Osteoblast (primary cell): ENCODE data around the gene HOXB9. TPM values are rescaled to one million over a fixed set of nuclear protein-coding genes. Genes with fewer than 3 reads are reported as not detected.

Source experiments
- DNase-seq: peaks from one replicate; pipeline ENCODE4 v3.0.0; 2011; ENCODE audit warnings: low spot score, mixed read lengths; ENCODE audit not compliant: insufficient read length; ENCODE audit errors: missing footprints
- H2AFZ ChIP-seq: 2 replicates; pipeline ENCODE4 v1.6.0; 2011; ENCODE audit warnings: mild to moderate bottlenecking, low read length
- H3K27ac ChIP-seq: 2 replicates; pipeline ENCODE4 v1.5.1; 2011; ENCODE audit warnings: mild to moderate bottlenecking, low read depth, low read length, moderate library complexity
- H3K27me3 ChIP-seq: 2 replicates; pipeline ENCODE4 v1.6.0; 2012; ENCODE audit warnings: mild to moderate bottlenecking, control low read depth, inconsistent platforms, low read length, moderate library complexity; ENCODE audit not compliant: insufficient read depth
- H3K36me3 ChIP-seq: 2 replicates; pipeline ENCODE4 v1.5.1; 2011; ENCODE audit warnings: mild to moderate bottlenecking, low read length, control low read depth, moderate library complexity; ENCODE audit not compliant: insufficient read depth
- H3K4me1 ChIP-seq: 2 replicates; pipeline ENCODE4 v1.5.1; 2011; ENCODE audit warnings: mild to moderate bottlenecking, low read length, control low read depth, moderate library complexity; ENCODE audit not compliant: insufficient read depth
- H3K4me2 ChIP-seq: 2 replicates; pipeline ENCODE4 v1.6.0; 2011; ENCODE audit warnings: mild to moderate bottlenecking, low read length; ENCODE audit not compliant: insufficient read depth
- H3K4me3 ChIP-seq: fragments of 200-600 bp; sonication (generic); 3 replicates; pipeline ENCODE4 v1.5.1; 2012; ENCODE audit warnings: mild to moderate bottlenecking, low read length, inconsistent platforms; ENCODE audit not compliant: insufficient read depth
- H3K79me2 ChIP-seq: 2 replicates; pipeline ENCODE4 v1.6.0; 2012; ENCODE audit warnings: mild to moderate bottlenecking, low read length, control low read depth, inconsistent platforms; ENCODE audit not compliant: insufficient read depth
- H3K9me3 ChIP-seq: 2 replicates; pipeline ENCODE4 v1.5.1; 2011; ENCODE audit warnings: low read depth, low read length, control low read depth
- H4K20me1 ChIP-seq: 2 replicates; pipeline ENCODE4 v1.6.0; 2012; ENCODE audit warnings: mild to moderate bottlenecking, low read length, control low read depth; ENCODE audit not compliant: insufficient read depth
- total RNA-seq: library from RNA; depleted of rRNA; stranded (reverse); fragments of >200 nt; gene quantifications from 2 replicates; pipeline ENCODE4 v1.2.3, GENCODE V29; 2012
- TF ChIP-seq, protein P1 (sequence below): IDR thresholded peaks from 2 replicates; pipeline ENCODE4 v1.5.1; 2011; ENCODE audit warnings: mild to moderate bottlenecking, low read depth, low read length, moderate library complexity; ENCODE audit errors: extremely low read depth

HOXB9 gene
- total RNA-seq, 1 donor = not detected

DNA sequence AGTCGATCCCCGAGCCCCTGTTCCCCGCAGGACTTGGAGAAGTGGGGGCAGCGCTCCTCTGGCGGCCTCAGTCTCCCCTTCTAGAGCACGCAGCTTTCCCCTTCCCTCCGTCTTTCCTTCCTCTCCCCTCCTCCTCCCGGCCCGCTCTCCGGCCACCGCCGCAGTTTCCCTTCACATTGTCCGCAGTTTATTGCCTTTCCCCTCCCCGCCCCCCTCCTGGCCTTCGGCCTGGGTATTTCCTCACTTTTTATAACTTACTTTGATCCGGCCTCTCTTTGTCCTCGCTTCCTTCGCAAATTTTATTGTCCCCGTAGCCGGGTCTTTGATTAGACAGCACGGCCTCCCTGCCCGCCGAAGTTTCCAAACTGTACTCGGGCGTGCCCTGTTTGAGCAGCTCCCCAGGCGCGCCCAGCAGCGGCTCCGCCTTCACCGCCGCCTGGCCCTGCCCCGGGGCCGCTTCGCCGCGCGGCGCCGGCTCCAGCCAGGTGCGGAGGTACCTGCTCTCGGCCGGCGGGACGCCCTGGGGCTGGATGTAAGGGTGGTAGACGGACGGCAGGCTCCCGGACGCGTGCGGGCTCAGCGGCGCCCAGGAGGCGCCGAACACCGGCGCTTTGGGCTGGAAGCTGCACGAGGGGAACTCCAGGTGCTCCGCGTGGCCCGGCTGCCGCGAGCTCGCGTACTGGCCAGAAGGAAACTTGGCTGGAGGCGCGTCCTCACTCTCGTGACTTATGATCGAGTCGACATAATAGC, 488 bp downstream of the HOXB9 start:
- Histone ChIP-seq H4K20me1 (no peaks in the 10 kb centered on the region), H3K36me3 (no peaks in the 10 kb centered on the region), H3K79me2 (no peaks in the 10 kb centered on the region), H3K4me3 (no peak overlapping the region), H3K27me3 (peaks cover 98% of the 10 kb centered on the region), H3K4me1 (no peaks in the 10 kb centered on the region), H3K27ac (no peak overlapping the region), H3K9me3 (no peaks in the 10 kb centered on the region), H3K4me2 (peak overlapping the region; percentile 13), H2AFZ (no peak overlapping the region)
- no peak for DNase-seq
- TF ChIP-seq, protein P1, sequence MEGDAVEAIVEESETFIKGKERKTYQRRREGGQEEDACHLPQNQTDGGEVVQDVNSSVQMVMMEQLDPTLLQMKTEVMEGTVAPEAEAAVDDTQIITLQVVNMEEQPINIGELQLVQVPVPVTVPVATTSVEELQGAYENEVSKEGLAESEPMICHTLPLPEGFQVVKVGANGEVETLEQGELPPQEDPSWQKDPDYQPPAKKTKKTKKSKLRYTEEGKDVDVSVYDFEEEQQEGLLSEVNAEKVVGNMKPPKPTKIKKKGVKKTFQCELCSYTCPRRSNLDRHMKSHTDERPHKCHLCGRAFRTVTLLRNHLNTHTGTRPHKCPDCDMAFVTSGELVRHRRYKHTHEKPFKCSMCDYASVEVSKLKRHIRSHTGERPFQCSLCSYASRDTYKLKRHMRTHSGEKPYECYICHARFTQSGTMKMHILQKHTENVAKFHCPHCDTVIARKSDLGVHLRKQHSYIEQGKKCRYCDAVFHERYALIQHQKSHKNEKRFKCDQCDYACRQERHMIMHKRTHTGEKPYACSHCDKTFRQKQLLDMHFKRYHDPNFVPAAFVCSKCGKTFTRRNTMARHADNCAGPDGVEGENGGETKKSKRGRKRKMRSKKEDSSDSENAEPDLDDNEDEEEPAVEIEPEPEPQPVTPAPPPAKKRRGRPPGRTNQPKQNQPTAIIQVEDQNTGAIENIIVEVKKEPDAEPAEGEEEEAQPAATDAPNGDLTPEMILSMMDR = no peak

DNA sequence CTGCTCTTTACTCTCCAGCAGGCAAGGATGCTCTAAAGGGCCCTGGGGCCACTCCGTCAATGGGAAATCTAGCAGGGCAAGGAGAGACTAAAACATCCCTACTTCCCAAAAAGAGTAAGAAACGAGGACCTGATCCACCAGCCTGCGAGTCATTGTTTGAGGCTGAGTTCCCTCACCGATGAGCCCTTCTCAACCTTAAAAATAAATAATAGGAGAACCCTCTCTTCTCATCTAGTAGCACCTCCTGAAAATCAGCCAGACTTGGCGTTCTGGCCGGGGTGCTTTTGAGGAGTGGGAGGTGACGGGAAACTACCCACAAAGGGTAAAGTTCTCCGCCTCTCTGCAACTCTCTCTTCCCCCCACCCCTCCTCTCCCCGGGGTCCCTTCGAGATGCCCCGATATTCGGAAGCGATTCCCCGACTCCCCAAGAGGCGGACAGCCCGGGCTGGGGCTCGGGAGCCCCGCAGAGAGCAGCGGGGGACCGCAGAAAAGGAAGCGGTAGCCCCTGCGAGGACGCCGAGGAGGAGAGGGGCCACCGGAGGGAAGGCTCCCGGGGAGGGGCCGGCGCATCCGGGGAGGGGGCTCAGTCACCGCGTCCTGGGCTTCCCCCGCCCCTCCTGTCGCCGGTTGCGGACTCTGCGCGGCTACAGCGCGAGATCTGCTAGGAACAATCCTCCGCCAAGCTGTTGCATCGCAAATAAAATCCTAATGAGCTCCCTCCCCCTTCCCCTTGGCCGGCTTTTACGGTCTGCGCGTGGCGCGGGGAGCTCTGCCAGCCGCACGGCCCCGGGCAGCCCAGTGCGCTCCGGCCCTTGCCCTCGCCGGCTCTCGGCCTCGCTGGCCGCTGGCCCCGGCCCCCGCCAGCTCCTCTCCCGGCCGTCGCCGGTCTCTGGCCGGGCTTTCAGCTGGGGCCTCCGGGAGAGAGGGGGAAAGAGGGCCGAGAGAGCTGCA, 1.3 kb downstream of the HOXB9 start:
- Histone ChIP-seq H3K9me3 (no peaks in the 10 kb centered on the region), H3K79me2 (no peaks in the 10 kb centered on the region), H3K27me3 (peaks cover 98% of the 10 kb centered on the region), H4K20me1 (peaks cover 7% of the 10 kb centered on the region), H2AFZ (no peak overlapping the region), H3K4me3 (no peak overlapping the region), H3K27ac (no peak overlapping the region), H3K4me2 (peak overlapping the region; percentile 7), H3K36me3 (no peaks in the 10 kb centered on the region), H3K4me1 (no peaks in the 10 kb centered on the region)
- DNase-seq = no peak
- TF ChIP-seq, protein P1 = no peak

DNA sequence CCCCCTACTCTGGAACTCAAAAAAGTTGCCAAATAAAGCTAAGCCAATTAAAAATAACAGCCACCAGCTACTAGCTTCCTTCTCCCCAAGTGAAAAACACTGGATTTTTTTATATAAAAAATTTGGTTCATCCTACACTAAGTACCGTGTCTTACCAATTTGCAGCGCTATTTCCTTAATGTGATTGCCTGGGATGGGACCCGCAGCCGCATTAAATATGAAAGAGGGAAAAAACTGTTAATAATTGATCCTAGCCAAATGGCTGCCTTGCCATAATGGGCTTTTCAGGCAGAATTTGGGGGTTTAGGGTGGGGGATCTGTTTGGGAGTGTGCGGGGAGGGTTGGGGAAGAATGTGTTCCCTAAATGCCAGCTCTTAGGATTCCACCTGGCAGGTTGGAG, 2.0 kb downstream of the HOXB9 start:
- Histone ChIP-seq H3K27ac (no peak overlapping the region), H3K9me3 (no peaks in the 10 kb centered on the region), H3K27me3 (peaks cover 98% of the 10 kb centered on the region), H3K36me3 (no peaks in the 10 kb centered on the region), H3K4me1 (no peaks in the 10 kb centered on the region), H3K79me2 (no peaks in the 10 kb centered on the region), H3K4me2 (no peak overlapping the region), H3K4me3 (no peak overlapping the region), H4K20me1 (peaks cover 7% of the 10 kb centered on the region), H2AFZ (no peak overlapping the region)
- no peak for DNase-seq
- TF ChIP-seq, protein P1 = no peak

DNA sequence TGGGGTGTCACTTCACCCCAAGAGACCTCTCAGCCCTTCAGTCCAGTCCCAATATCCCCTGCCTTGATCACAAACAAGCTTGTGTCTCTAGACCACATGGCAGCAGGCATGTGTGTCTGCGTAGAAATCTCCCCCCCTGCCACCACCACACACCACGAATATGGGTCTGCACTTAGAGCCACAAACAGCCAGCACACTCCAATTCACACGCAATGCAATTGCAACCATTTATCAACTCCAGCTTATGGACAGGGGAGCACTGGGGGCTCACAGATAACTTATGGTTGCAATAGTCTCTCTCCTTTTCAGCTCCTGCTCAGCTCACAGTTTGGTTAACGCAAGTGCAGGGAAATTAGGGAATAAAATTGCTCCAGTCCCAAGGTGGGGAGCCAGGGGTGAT, 2.6 kb downstream of the HOXB9 start:
- H3K36me3 ChIP-seq = no peaks in the 10 kb centered on the region
- no peaks in the 10 kb centered on the region for H3K9me3 ChIP-seq
- peaks cover 7% of the 10 kb centered on the region for H4K20me1 ChIP-seq
- H3K27me3 ChIP-seq = peaks cover 98% of the 10 kb centered on the region
- TF ChIP-seq, protein P1 = no peak
- H3K4me1 ChIP-seq = no peaks in the 10 kb centered on the region
- no peak overlapping the region for H3K27ac ChIP-seq
- H2AFZ ChIP-seq = no peak overlapping the region
- H3K79me2 ChIP-seq = no peaks in the 10 kb centered on the region
- no peak for DNase-seq
- no peak overlapping the region for H3K4me3 ChIP-seq
- no peak overlapping the region for H3K4me2 ChIP-seq
